Upper lobe of right lung (tissue), 1 donor: ENCODE measurements around the gene PTPRH. TPM values are rescaled to one million over a fixed set of nuclear protein-coding genes. Genes with fewer than 3 reads are reported as not detected.
"Not testable (repeated sequence)": the region's sequence is repeated elsewhere in the genome, so short reads cannot be mapped to it uniquely, and the experiment has no call there.

Experiments
- ATAC-seq: fragments of 200-7000 bp; cut with Tn5 transposase; one replicate; pipeline ENCODE4 v1.9.1; 2020; ENCODE audit warnings: mild to moderate bottlenecking, moderate library complexity
- DNase-seq: peaks from one replicate; pipeline ENCODE4 v3.0.0-alpha.2; 2020
- H3K27ac ChIP-seq: fragments of 200-600 bp; one replicate; pipeline ENCODE4 v1.8.0; 2022
- H3K27me3 ChIP-seq: fragments of 200-600 bp; one replicate; pipeline ENCODE4 v1.8.0; 2022; ENCODE audit warnings: mild to moderate bottlenecking
- H3K36me3 ChIP-seq: fragments of 200-600 bp; one replicate; pipeline ENCODE4 v1.8.0; 2022
- H3K4me1 ChIP-seq: fragments of 200-600 bp; one replicate; pipeline ENCODE4 v1.8.0; 2022
- H3K4me3 ChIP-seq: fragments of 200-600 bp; one replicate; pipeline ENCODE4 v1.8.0; 2022; ENCODE audit warnings: mild to moderate bottlenecking
- H3K9me3 ChIP-seq: fragments of 200-600 bp; one replicate; pipeline ENCODE4 v1.8.0; 2022
- CTCF ChIP-seq: fragments of 200-600 bp; IDR thresholded peaks from one replicate; pipeline ENCODE4 v1.8.0; 2022; ENCODE audit warnings: antibody characterized with exemption
- intact Hi-C: fragments of 100-400 bp; cut with DNase I; formaldehyde crosslinking; loops from one replicate; pipeline ENCODE4 v1.11.0; 2022
- total RNA-seq: library from RNA; stranded (reverse); fragmentation: NEBNext Ultra II Directional; extraction: Animal tissue kit (Norgen Biotek cat#: 25700); gene quantifications from one replicate; pipeline ENCODE4 v1.2.1, GENCODE V29; 2021
- donor health status: DM: no; HTN: yes; CAD: no; lungs with severe emphysema.

The PTPRH gene
- total RNA-seq, 1 donor from 2014 or later: not detected

- peaks cover 13% of the 10 kb centered on the region for H3K4me1 ChIP-seq
- H3K36me3 ChIP-seq: no peaks in the 10 kb centered on the region
- no peak overlapping the region for H3K27ac ChIP-seq
- H3K9me3 ChIP-seq: no peaks in the 10 kb centered on the region
- ATAC-seq: peak; percentile 94
- intact Hi-C loops: no loop called here
- no peak for TF ChIP-seq CTCF
- peak; percentile 86 for DNase-seq
- no peaks in the 10 kb centered on the region for H3K27me3 ChIP-seq
- H3K4me3 ChIP-seq: peak overlapping the region; percentile 43
Measured at GRCh38 chr19:55216461-55217198, 7.3 kb upstream of the PTPRH start.

GRCh38 chr19:55213547-55213946 lies 4.2 kb upstream of the PTPRH start:
- H3K36me3 ChIP-seq: no peaks in the 10 kb centered on the region
- H3K4me1 ChIP-seq: peaks cover 13% of the 10 kb centered on the region
- TF ChIP-seq CTCF: no peak
- H3K9me3 ChIP-seq: no peaks in the 10 kb centered on the region
- no peak for DNase-seq
- no peak overlapping the region for H3K27ac ChIP-seq
- ATAC-seq: no peak
- intact Hi-C loops: no loop called here
- H3K4me3 ChIP-seq: no peak overlapping the region
- H3K27me3 ChIP-seq: no peaks in the 10 kb centered on the region

GRCh38 chr19:55212447-55212846 lies 3.1 kb upstream of the PTPRH start:
- DNase-seq (no peak), ATAC-seq (peak; percentile 50)
- Histone ChIP-seq H3K4me3 (no peak overlapping the region), H3K4me1 (peaks cover 12% of the 10 kb centered on the region), H3K9me3 (no peaks in the 10 kb centered on the region), H3K36me3 (no peaks in the 10 kb centered on the region), H3K27ac (no peak overlapping the region), H3K27me3 (no peaks in the 10 kb centered on the region)
- intact Hi-C loops: no loop called here
- peak; percentile 24 for TF ChIP-seq CTCF

- TF ChIP-seq CTCF: no peak
- no peaks in the 10 kb centered on the region for H3K36me3 ChIP-seq
- intact Hi-C loops: no loop called here
- ATAC-seq (peak; percentile 4), DNase-seq (no peak)
- no peaks in the 10 kb centered on the region for H3K27me3 ChIP-seq
- H3K9me3 ChIP-seq: no peaks in the 10 kb centered on the region
- no peak overlapping the region for H3K27ac ChIP-seq
- H3K4me1 ChIP-seq: peaks cover 5% of the 10 kb centered on the region
- no peak overlapping the region for H3K4me3 ChIP-seq
Measured at GRCh38 chr19:55209693-55210472, 582 bp upstream of the PTPRH start.

- DNase-seq (peak; percentile 79), ATAC-seq (peak; percentile 90)
- H3K4me3 ChIP-seq: no peak overlapping the region
- H3K9me3 ChIP-seq: no peaks in the 10 kb centered on the region
- peaks cover 5% of the 10 kb centered on the region for H3K4me1 ChIP-seq
- intact Hi-C loops: no loop called here
- H3K27ac ChIP-seq: no peak overlapping the region
- no peak for TF ChIP-seq CTCF
- H3K36me3 ChIP-seq: no peaks in the 10 kb centered on the region
- H3K27me3 ChIP-seq: no peaks in the 10 kb centered on the region
Measured at GRCh38 chr19:55206664-55207500, 2.4 kb downstream of the PTPRH start.

- H3K4me3 ChIP-seq, H3K27ac ChIP-seq, H3K9me3 ChIP-seq, H3K36me3 ChIP-seq, H3K27me3 ChIP-seq, intact Hi-C loops, DNase-seq, H3K4me1 ChIP-seq: not testable (repeated sequence)
- peak; percentile 27 for ATAC-seq
Measured at GRCh38 chr19:55202199-55202598, 7.1 kb downstream of the PTPRH start.
